CD4-positive, alpha-beta T cell treated with Interferon gamma for 1 hour (primary cell): Measurements from ENCODE around the gene TJP1.
"Not testable (repeated sequence)": the region's sequence is repeated elsewhere in the genome, so short reads cannot be mapped to it uniquely, and the experiment has no call there.

Source experiments
- DNase-seq: peaks from one replicate; pipeline ENCODE4 v3.0.0-alpha.2; 2020

TJP1 gene

GRCh38 chr15:29799859-29800258 lies 22.4 kb downstream of the TJP1 start:
- no peak for DNase-seq

GRCh38 chr15:29795610-29796009 lies 26.7 kb downstream of the TJP1 start:
- no peak for DNase-seq

- no peak for DNase-seq
Measured at GRCh38 chr15:29792426-29793159, 29.7 kb downstream of the TJP1 start.

GRCh38 chr15:29790607-29791006 lies 31.7 kb downstream of the TJP1 start:
- no peak for DNase-seq

GRCh38 chr15:29789871-29790270 lies 32.4 kb downstream of the TJP1 start:
- no peak for DNase-seq

GRCh38 chr15:29788433-29789034 lies 33.7 kb downstream of the TJP1 start:
- DNase-seq, result no peak

GRCh38 chr15:29787767-29788166 lies 34.5 kb downstream of the TJP1 start:
- DNase-seq, result no peak

GRCh38 chr15:29785642-29786041 lies 36.6 kb downstream of the TJP1 start:
- DNase-seq, result no peak

GRCh38 chr15:29785136-29785535 lies 37.1 kb downstream of the TJP1 start:
- DNase-seq, result no peak

- DNase-seq, result no peak
Measured at GRCh38 chr15:29784413-29784812, 37.9 kb downstream of the TJP1 start.

- not testable (repeated sequence) for DNase-seq
Measured at GRCh38 chr15:29782816-29783215, 39.5 kb downstream of the TJP1 start.

GRCh38 chr15:29778382-29778781 lies 43.9 kb downstream of the TJP1 start:
- DNase-seq, result no peak

- no peak for DNase-seq
Measured at GRCh38 chr15:29776859-29777258, 45.4 kb downstream of the TJP1 start.

GRCh38 chr15:29774900-29775299 lies 47.4 kb downstream of the TJP1 start:
- DNase-seq, result no peak

GRCh38 chr15:29773816-29774215 lies 48.5 kb downstream of the TJP1 start:
- no peak for DNase-seq

GRCh38 chr15:29773000-29773399 lies 49.3 kb downstream of the TJP1 start:
- DNase-seq, result no peak

GRCh38 chr15:29770796-29771195 lies 51.5 kb downstream of the TJP1 start:
- no peak for DNase-seq

GRCh38 chr15:29765898-29766527 lies 56.3 kb downstream of the TJP1 start:
- DNase-seq, result no peak

- no peak for DNase-seq
Measured at GRCh38 chr15:29765234-29765841, 56.9 kb downstream of the TJP1 start.

- DNase-seq, result no peak
Measured at GRCh38 chr15:29759596-29759995, 62.7 kb downstream of the TJP1 start.

GRCh38 chr15:29756358-29757267 lies 65.7 kb downstream of the TJP1 start:
- DNase-seq, result no peak

GRCh38 chr15:29754009-29754408 lies 68.3 kb downstream of the TJP1 start:
- DNase-seq, result not testable (repeated sequence)

- DNase-seq, result no peak
Measured at GRCh38 chr15:29753506-29753905, 68.8 kb downstream of the TJP1 start.
